RPMI8226 (cell line): Measurements from ENCODE around the gene CIAO2B.
"Not testable (repeated sequence)": the region's sequence is repeated elsewhere in the genome, so short reads cannot be mapped to it uniquely, and the experiment has no call there.

ENCODE experiments used
- DNase-seq: peaks from one replicate; pipeline ENCODE4 v3.0.0-alpha.2; 2015

CIAO2B gene

DNA sequence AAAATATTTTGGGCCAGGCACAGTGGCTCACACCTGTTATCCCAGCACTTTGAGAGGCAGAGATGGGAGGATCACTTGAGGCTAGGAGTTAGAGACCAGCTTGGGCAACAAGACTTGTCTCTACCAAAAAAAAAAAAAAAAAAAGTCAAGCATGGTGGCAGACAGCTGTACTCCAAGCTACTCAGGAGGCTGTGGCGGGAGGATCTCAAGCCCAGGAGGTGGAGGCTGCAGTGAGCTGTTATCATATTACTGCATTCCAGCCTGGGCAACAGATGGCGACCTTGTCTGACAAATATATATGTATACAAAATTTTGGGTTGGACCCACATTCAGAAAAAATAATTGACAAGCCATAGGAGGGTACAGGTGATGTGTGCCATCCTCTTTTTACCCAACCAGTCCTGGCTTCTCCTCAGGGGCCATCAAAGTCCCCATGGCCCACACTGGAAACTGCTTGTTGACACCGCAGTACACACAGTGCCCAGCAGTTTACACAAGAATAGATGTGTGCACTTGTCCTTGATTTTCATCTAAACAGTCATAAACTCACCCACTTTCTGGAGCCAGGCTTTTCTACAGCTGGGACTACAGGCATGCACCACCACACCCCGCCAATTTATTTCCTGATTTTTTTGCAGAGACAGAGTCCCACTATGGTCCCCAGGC, 2.8 kb upstream of the CIAO2B start:
- DNase-seq, result no peak

DNA sequence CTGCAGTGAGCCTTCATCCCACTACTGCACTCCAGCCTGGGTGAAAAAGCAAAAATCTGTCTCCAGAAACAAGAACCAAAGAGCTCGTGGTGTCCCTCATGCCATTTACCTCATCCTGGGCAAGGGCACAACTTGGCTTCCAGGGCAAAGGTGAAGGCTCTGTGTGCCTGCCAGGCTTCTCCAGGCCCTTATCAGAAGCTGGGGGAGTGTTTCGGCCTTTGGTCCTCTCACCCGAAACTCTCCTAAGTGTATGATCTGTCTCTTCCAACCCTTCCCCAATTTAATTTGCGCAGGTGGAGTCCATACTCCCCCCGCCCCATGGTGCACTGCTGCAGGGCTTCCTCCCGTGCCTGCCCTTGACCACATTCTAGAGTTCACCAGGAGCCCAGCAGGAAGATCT, 2.3 kb upstream of the CIAO2B start:
- no peak for DNase-seq

DNA sequence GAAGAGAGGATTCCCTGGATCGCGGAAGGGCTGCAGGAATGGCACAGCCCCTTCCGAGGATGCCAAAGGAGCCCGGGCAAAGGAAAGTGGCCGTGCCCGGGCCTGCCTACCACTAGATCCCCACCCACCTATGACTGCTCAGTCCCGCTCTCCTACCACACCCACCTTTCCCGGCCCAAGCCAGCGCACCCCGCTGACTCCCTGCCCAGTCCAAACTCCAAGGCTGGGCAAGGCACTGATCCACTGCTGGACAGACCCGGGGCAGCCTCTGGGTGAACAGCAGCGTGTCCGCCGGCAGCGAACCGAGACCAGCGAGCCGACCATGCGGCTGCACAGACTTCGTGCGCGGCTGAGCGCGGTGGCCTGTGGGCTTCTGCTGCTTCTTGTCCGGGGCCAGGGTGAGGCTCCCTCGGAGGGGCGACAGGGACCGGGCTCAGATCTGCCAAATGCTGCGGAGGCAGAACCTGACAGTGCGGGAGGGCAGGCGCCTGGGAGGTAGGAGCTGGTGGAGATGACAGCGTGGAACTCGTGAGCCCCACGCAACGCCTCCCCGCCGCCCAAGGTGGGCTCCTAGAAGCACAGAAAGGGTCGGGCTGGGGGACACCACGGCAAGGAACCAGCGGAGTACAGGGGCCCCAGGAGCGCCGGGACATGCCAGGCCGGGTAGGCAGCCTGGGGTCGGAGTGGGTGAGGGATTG, 1.3 kb upstream of the CIAO2B start, which contains the start of gene CES2:
TSS of gene CES2 (plus strand) at position 203 of the 698 bp plus-strand sequence. CDS start at position 323, 120 bp downstream.
- no peak for DNase-seq

DNA sequence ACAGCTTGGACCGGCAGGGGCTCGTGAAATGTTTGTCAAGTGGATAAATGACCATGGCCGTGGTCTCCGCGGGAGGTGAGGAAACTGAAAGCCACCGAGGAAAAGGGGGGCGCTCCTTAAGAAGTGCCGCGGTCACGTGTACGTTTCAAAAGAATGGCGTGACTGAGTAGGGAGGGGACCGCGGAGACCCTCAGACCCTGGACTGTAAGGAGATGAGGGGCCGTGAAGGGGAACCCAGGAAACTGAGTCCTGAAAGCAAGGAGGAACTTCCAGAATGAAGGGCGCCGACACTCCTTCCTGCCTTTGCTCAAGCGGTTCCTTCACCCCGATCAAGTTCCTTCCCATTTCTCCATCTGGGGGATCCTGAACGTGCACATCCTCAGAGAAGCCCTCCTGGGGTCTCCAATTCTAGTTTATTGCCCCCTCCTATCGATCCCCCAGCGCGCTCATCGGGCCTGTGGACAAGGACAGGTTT, 674 bp upstream of the CIAO2B start:
- not testable (repeated sequence) for DNase-seq

DNA sequence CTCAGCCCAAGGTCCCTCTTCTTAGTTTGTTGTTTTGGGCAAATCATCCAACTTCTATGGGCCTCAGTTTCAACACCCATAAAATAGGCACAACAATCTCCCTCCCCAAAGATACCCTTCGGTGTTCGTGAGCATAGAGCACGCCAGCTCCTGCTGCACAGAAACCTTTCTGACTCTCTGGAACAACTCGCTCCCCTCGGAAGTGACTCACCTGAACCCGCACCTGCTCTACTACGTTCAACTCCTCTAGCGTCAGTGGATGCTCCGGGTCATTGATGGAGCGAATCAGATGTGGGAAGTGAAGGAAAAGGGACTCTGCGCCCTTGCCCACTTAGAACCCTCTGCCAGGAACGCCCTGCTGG, 445 bp downstream of the CIAO2B start:
- DNase-seq, result peak; percentile 48

DNA sequence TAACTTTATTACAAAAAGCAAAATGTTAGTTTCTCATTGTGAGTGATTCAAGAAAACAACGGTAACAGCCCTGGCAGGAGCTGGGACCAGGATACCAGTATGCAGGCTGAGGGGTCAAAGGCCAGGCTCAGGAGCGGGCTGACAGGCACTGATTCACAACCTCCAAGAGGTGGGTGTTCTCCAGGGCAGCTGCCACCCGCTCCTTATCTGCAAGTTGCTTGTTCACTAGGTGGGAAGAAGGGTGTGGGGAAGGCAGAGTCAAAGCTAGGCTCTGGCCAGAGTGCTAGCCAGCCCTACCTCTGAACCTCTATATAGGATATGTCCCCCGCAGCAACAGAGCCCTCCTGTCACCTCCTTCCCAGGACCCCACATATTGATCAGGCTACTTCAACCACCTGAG, 2.1 kb downstream of the CIAO2B start:
- no peak for DNase-seq

DNA sequence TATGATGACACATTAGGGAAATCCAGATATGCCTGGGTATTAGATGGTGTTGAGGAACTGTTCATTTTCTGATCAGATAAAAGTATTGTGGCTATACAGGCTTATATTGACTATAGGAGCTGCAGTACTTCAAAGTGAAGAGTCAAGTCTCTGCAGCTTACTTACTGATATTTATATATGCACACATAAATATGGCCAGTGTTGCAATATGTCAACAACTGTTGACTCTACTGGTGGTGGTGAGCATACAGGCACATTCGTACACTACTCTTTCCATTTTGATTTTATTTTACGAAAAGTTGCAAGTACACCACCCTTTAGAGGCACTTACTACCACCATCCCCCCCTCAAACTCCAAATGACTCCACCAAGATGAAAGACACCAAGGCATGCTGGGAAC, 2.5 kb downstream of the CIAO2B start:
- DNase-seq, result no peak

DNA sequence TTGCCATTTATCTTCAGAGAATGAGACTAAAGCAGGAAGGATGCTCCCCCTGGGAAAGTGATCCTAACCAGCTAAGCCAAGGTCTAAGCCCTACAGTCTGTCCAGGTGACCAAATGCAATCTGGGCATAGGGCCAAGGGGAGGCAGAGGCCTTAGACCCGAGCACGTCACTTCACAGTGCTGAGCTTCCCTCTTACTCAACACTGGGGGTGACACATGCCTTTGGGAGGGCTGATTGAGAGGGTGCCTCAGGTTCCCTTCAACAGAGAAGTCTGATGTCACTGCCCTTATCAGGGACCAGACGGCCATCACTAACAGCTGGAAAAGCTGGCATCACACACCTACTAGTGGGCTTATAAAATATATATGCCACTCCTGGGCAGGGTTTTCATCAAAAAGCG, 4.0 kb downstream of the CIAO2B start:
- DNase-seq, result peak; percentile 66

DNA sequence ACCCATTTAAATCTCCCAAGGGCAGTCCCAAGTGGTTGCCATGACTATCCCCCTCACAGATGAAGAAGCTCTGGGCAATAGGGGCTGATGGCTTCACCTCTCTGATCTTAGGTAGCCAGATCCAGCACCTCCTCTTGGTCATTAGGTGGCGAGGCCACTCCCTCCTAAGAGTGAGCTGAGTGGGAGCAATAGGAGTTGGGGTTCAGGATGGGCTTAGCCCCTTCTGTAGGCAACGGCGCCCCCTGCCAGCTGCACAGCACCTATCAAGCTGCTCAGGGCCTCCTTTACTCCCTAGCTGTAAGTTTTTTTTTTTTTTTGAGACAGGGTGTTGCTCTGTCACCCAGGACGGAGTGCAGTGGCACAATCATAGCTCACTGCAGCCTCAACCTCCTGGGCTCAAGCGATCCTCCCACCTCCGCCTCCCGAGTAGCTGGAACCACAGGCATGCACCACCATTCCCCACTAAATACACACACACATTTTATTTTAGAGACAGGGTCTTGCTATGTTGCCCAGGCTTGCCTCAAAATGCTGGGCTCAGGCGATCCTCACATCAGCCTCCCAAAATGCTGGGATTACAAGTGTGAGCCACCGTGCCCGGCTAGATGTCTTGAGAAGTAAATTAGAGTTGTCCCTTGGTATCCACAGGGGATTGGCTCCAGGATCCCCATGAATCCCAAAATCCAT, 5.4 kb downstream of the CIAO2B start:
- peak; percentile 44 for DNase-seq

DNA sequence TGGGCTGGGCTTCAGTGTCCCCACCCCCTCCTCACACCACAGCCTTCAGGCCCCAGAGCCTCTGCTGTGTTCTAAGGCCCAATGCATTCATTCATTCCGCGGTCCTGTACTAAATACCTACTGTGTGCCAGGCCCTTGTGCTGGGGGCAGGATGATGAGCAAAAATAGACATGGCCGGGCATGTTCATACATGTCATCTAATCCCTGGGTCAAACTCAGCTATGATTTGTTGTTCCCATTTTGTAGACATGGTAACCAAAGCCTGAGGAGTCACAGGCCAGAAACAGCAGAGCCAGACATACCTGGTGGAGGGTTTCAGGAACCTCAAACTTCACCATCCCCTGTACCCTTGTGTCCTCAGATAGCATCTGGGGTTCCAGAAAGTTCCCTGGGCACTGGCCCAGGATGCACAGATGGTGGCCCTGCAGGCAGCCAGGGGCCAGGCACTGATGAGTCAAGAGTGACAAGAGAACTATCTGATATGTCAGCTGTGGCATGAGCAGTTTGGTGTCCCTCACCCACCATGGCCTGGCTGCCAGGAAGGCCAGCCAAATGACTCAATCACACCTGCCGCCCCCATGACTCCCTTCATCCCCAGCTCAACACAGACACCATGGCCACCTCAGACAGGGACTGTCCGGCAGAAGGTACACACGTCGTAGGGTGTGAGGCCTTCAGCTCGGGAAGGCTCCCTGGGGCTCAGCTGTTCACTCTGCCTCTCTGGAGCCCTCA, 6.1 kb downstream of the CIAO2B start:
- DNase-seq, result peak; percentile 37

DNA sequence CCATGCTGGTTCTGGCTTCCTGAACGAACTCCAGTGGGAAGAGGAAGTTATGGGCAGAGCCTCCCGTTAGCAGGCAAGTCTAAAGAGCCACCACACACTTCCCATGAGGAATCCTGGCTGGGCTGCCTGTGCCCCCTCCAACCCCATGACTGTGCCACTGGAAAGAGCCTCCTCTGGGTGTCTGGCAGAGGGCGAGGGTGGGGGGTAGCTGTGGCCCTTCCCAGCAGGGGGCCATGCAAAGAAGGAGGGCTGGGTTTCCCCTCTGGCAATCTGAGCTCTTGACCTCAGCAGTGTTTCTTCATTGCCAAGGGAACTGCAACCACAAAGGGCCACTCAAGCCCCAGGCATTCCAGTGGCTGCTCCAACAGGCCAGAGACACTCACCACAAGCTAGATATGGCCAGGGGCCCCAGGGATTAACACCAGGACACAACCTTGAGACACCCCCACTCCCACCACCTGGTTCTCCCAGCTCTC, 7.2 kb downstream of the CIAO2B start:
- peak; percentile 37 for DNase-seq

DNA sequence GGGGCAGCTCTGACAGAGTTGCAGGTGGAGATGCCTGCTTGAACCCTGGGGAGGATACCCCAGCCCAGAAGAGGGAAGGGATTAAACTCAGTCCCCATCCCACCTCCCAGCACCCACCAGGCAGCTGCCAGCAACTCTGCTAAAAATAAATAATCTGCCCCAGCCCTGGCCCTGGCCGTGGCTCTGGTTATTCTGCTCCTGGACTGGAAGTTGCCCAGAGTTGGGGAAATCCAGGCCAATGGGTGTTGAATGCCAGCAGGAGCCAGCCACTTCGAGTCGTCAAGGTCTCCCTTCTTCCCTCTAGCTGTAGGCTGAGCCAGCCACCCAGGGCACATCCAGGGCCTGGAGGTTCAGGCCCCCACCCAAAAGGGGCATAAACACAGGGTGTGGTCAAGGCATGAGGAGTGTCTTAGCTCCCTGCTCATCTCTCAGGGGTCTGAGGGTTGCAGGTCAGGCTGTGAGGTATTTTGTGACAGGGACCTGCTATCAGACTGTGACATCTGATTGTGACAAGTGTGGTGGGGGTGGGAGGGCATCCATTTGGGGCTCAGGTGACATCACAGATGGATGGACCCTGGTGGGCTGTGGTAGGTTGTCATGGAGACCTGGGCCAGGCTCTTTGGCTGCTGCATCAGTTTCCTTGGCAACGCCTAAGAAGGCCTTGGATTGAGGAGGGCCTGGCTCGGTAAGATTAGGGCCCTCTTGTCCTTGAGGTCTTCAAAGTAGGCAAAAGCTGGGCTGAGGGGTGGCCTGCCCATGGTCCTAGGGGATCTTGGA, 7.8 kb downstream of the CIAO2B start:
- DNase-seq, result no peak

DNA sequence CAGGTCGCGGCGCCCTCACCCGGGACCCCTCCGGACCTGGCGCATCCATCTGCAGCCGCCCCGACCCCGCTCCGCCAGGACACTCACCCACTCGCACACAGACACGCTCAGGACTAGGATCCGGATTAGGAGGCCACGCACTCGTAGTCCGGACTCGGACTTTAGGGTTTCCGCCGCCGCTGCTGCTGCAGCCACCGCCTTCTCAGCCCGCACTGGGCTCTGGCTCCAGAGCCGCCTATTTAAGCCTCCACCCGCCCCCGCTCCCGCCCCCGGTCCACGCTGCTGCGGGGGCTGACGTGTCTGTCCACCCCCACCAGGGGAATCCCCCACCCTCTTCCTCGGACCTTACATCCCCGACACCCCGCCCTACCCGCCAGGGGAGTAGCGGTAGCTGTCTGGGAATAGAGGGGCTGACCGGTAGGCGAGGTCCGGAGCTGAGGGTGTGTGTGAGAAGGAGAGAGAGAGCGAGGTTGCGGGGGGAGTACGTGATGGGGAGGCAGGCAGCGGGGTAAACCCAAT, 8.8 kb downstream of the CIAO2B start, which contains the start of gene RRAD:
TSS of gene RRAD (minus strand) at position 214 of the 519 bp plus-strand sequence. CDS start 356 bp downstream, outside the sequence.
- DNase-seq, result no peak

DNA sequence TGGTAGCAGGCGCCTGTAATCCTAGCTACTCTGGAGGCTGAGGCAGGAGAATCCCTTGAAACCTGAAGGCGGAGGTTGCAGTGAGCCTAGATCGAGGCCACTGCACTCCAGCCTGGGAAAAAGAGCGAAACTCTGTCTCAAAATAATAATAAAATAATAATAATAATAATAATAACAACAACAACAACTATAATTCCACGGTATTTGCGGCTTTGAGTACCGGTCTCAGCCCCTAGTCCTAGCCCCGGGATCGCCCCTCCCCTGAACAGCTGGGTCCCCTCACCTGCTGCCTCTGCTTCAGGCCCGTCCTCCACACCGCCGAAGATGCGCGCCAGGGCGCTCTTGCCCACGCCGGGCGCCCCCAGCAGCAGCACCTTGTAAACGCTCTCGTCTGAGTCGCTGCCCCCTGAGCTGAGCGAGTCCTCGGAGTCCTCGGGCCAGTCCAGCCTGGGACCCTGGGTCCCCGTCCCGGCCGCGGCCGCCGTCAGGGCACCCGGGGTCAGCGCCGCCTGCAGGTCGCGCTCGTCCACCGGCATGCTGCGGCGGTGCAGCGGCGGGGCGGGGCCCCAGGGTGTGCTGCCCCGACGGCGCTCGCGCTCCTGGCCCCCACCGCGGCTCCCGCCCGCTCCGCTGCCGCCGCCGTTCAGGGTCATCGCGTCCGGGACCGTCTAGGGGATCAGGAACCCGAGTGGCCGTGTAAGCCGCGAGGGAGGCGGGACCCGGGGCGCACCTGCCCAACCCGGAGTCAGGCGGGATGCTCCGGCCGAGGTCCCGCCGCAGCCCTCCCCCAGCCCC, 9.5 kb downstream of the CIAO2B start:
- DNase-seq, result peak; percentile 76

DNA sequence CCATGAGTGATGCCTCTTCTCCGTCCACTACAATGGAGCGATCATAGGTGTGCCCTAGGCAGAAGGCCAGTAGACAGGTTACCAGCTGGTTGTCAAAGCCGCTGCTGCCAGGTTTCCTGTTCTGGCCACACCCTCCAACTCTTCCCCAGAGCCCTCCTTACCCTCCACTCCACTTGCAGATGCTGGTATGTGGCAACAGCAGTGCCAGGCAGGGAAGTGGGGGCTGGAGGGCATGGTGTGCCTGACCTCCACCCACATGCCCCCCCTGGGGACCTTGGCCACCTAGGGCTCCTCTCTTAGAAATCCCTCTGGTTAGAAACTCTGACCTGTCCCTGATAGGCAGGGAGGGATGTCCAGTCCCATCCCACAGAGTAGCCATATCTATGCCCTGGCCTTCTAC, 10.3 kb downstream of the CIAO2B start:
- peak; percentile 65 for DNase-seq

DNA sequence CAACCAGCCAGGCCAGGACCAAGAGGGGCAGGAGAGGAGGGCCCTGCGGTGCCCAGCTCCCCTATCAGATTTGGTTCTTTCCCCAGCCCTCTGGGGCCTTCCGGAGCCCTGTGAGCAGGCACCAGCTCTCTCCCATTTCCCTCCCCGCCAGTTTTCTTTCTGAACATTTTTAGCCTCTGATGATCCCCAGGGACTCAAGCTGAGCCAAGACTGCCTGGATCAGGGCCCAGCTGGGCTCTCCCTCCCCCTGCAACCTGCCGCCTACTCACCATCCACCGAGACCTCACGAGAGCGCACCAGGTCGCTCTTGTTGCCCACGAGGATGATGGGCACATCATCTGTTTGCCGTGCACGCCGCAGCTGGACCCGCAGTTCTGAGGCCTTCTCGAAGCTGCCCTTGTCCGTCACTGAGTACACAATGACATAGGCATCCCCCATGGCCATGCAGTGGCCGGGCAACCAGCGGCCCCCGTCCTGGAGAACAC, 10.9 kb downstream of the CIAO2B start:
- DNase-seq, result no peak

DNA sequence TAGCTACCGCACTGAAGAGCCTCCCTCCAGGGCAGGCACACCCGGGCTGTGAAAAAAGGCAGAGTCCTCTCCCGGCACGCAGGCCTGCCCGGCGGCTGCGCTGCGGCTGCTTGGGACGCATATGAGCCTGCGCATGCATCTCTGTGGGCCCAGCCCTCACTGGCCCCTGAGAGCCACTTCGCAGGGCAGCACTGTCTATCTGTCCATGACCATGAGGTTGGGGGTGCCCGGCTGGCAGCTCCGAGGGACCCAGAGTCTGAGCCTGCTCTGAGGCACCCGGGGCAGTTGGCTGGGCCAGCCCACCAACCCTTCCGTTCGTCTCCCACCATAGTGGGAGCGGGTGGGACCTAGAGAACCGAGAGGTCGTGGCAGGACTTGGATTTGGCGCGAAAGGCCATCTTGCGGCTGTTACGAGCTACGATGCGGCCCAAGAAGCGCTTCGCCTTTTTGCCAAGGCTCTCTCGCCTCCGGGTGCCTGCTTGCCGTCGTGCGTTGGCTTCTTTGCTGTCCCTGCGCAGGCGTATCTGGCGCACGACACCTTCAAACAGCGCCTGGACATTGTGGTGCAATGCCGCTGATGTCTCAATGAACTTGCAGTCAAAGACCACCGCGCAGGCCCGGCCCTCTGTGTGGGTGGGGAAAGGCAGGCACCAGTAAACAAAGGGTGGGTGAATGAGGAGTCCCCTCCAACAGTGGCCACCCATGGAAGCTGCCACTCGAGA, 12.3 kb downstream of the CIAO2B start:
- DNase-seq, result no peak

DNA sequence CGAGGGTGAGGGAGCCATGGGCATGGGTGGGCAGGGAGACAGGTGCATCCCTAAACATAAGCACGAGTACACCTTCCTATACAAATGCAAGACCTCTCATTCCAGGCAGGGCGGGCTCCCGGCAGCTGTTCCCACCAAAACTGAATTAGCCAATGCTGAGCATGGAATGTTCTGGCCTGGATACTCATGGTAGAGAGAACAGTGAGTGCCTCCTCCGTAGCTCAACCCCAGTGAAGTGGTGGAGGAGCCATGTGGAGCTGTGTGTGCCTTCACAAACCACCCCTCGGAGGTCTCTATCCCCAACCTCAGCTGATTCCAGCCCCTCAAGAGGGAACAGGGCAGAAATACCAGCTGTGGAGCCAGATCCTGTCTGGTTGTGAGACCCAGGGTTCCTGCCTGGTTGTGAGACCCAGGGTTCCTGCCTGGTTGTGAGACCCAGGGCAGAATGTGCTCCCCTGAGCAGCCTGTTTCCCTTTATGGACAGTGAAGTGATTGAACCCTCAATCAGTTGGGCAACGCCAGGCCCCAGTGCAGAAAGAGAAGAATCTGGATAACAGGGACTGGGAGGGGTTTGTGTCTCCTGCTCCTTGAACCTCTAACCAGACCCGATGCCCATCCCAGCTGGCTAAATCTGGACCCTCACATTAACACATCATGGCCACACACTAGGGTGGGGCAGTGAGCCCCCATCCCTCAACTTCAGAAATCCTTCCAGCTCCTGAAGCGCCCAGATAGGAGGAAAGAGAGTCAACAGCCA, 13.1 kb downstream of the CIAO2B start:
- DNase-seq, result no peak

DNA sequence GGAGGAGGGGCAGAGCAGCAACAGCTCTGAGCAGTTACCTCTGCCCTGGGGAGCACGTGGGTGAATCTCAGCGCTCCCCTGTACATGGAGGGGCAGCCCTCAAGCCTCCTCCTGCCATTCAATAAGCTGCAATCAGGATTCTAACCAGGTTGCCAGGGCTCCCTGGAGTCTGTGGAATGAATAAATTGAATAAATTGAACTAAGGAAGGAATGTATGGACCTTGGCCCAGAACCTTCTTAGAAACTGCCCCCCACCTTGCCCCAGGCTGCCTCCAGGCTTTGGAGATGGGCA, 14.0 kb downstream of the CIAO2B start:
- no peak for DNase-seq
